HuH-7.5 (cell line): ENCODE measurements around the gene RASGRF2.

Experiments used
- DNase-seq: peaks from one replicate; pipeline ENCODE4 v3.0.0; 2011; ENCODE audit warnings: low spot score

Gene RASGRF2, protein sequence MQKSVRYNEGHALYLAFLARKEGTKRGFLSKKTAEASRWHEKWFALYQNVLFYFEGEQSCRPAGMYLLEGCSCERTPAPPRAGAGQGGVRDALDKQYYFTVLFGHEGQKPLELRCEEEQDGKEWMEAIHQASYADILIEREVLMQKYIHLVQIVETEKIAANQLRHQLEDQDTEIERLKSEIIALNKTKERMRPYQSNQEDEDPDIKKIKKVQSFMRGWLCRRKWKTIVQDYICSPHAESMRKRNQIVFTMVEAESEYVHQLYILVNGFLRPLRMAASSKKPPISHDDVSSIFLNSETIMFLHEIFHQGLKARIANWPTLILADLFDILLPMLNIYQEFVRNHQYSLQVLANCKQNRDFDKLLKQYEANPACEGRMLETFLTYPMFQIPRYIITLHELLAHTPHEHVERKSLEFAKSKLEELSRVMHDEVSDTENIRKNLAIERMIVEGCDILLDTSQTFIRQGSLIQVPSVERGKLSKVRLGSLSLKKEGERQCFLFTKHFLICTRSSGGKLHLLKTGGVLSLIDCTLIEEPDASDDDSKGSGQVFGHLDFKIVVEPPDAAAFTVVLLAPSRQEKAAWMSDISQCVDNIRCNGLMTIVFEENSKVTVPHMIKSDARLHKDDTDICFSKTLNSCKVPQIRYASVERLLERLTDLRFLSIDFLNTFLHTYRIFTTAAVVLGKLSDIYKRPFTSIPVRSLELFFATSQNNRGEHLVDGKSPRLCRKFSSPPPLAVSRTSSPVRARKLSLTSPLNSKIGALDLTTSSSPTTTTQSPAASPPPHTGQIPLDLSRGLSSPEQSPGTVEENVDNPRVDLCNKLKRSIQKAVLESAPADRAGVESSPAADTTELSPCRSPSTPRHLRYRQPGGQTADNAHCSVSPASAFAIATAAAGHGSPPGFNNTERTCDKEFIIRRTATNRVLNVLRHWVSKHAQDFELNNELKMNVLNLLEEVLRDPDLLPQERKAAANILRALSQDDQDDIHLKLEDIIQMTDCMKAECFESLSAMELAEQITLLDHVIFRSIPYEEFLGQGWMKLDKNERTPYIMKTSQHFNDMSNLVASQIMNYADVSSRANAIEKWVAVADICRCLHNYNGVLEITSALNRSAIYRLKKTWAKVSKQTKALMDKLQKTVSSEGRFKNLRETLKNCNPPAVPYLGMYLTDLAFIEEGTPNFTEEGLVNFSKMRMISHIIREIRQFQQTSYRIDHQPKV (N-terminal part only)

DNA sequence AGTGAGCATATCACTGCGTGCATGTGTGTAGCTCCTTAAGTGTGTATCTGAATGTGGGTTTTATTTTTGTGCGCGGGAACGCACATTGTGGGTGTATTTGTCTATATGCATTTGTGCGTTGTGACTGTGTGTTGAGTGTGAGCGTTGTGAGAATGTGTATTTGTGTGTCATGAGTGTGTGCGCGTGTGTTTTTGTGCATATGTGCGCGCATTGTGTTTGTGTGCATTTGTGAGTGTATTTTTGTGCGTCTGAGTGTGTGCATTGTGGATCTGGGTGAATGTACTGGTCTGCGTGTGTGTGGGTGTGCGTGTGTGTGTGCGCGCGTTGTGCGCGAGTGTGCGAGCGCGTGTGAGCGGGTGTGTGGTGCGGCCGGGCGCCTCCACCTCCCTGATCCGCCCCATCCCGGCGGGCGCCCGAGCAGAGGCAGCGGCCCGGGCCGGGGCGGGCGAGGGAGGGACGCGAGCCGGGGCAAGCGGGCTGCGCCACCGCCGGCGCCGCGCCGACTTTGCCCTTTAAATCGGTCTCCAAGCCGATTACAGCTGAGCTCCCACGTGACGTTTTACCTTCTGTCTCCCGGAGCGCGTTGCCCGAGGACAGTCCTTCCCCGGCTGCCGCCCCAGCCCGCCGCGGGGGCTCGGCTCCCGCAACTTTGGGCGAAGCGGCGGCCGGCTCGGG lies at the start of gene RASGRF2:
Gene RASGRF2, plus strand, starts transcription at position 596 of the 675 bp plus-strand sequence. CDS start 376 bp downstream, outside the sequence.
- DNase-seq = no peak

GRCh38 chr5:80912479-80912878 lies 47.7 kb upstream of the RASGRF2 start:
- DNase-seq = no peak

DNA sequence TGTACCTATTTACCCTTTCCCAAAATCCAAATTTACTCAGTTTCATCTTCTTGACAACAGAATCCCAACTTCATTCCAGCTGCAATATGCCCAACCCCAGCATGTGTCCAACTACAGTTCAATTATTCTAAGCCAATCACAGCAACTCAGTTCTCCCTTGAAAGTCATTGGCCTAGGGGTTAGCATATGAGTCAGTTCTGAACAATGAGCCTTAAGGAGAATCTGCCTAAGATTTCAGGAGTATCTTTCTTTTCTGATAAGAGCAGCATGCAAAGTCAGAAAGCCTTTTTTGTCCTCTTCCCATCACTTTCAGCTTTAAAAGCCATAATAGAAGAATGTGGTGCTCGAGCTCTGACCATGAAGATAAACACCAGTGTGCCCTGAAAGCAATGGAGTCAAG lies 44.4 kb upstream of the RASGRF2 start:
- no peak for DNase-seq

DNA sequence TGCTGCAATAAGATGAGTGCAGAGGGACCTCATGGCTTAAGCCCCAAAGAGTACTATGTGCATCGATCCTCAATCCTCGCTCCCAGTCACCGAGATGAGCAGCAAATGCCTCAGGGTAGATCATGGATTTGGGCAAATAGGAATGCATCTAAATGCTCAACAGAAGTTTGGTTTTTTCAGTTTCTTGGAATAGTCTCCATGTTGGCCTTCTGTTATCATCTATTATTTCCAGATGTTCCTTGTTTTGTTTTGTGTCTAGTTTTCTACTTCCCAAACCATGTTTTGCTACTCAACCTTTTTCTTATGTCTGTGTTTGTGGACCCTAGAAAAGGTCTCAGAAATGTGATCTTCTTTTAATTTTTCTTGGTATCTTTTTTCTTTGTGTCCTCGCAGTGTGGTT lies 43.5 kb upstream of the RASGRF2 start:
- DNase-seq = no peak

DNA sequence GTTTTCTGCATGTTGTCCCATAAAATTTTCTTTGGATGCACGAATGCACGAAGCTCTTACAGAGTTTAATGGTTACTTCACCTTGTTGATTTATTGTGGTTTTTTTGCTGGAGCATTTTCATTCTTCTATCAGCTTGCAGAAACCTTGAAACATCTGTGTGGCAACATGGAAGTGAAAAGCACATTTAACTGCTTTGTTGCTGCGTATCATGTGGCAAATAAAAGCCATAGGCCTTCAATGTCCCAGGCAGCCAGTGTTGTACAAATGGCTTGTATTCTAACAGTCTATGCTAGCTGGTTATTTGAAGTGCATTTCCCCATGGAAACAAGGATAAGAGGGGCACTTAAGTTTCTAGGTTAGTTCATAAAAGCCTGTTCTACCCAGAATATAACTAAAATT lies 42.5 kb upstream of the RASGRF2 start:
- no peak for DNase-seq

- DNase-seq = no peak
Observed at GRCh38 chr5:80919678-80920196, 40.4 kb upstream of the RASGRF2 start.

- no peak for DNase-seq
Observed at GRCh38 chr5:80920333-80920732, 39.8 kb upstream of the RASGRF2 start.

DNA sequence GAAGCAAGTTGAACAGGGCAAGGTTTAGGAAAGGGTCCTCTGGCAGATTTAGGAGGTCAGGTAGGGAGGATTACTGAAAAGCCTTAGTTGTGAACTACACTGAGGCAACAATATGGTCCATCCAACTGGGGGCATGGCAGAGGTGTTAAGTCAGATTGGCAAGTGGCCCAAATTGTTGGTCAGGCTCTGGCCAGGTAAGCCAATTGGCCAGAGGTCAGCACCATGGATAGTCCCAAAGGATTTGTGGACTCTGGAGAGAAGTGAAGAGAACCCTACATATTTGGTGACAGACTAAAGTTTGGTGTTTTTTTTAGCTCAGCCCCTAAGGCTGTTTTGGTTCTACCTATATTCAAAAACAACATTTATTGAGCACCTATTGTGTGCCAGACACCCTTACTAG lies 39.1 kb upstream of the RASGRF2 start:
- DNase-seq = no peak

GRCh38 chr5:80925931-80926330 lies 34.2 kb upstream of the RASGRF2 start:
- DNase-seq = no peak

DNA sequence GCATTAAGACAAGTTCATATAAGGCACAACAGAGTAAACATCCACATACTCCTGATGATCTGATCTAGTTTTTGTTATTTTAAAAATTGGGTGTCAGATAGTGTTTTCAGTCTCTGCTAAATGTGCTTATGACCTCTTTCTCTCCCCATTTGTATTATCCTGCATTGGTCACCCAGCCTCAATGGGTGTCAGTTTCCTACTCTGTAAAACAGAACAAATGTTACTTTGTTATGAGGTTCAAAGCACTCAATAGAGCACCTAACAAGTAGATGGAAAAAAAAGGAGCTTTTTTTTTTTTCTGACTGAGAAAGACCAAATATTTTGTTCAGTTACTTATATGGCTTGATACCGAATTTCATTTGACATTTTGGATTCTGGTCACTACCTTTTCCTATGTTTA lies 33.6 kb upstream of the RASGRF2 start:
- no peak for DNase-seq

GRCh38 chr5:80926979-80927656 lies 33.0 kb upstream of the RASGRF2 start:
- no peak for DNase-seq

DNA sequence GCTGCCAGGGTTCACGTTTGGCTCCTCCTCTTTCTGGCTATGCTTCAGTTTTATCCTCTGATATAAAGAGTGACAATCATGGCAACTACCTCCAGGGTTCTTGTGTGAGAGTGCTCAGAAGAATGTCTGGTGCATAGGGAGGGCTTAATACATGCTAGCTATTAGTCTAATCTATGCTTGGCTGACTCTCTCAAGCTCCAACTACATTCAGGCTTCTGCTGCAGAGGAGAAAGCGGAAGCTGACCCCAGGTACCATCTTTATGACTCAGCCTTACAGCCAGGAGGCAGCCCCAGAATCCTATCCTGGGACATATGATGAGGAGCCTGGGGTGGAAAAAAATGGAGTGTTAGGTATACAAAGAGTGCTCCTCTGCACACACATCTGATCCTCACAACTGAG lies 32.1 kb upstream of the RASGRF2 start:
- no peak for DNase-seq

DNA sequence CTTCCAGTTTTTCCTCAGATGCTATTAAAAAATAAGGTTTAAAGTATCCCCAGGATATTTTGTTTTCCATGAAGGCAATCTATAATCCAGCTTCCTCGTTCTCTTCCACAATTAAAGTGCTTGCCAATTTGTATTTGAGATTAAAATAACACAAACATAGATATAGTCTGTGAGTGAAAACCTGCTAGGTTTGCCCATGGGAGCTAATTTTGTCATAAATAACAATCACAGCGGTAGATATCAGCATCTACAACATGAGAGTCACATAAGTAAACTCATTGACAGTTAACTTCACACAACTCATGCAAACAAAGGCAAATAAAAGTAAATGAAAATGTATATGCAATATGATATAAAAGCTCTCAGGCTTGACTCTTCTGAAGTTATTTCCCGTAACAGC lies 29.2 kb upstream of the RASGRF2 start:
- DNase-seq = no peak

- no peak for DNase-seq
Observed at GRCh38 chr5:80931411-80931810, 28.8 kb upstream of the RASGRF2 start.

GRCh38 chr5:80933036-80933435 lies 27.1 kb upstream of the RASGRF2 start:
- no peak for DNase-seq

DNA sequence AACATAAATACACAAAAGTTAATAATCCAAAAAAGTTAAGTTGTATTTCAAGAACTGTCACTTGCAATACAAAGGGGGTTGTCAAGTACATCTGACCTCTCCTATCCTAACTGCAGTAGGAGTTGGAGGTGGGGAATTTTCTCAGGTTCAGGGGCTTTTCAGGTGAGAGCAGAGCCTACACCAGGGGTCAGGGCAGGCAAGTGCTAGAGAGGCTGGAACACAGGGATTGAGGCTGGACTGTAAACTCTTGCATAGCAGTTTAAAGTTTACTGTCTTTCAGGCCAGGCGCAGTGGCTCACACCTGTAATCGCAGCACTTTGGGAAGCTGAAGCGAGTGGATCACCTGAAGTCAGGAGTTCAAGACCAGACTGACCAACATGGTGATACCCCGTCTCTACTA lies 25.4 kb upstream of the RASGRF2 start:
- no peak for DNase-seq

- DNase-seq = no peak
Observed at GRCh38 chr5:80935811-80936385, 24.3 kb upstream of the RASGRF2 start.

DNA sequence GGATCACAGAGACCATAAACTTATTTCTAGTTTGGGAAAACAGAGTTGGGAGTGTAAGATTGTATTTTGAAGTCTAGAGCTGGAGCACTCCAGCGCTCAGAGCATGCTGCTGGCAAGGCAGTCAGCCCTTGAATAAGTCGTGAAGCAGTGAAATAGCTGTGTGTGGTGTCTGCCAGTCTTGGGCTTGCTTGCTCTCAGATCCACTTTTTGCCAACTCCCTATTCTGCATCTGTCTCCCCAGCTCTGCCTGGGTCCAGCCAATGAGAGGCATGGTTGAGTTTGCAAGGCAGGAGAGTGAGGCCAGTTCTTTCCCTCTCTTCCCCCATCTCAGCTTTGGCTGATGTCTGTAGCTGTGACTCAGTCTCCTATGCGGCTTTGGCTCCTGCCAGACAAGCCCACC lies 23.3 kb upstream of the RASGRF2 start:
- no peak for DNase-seq

GRCh38 chr5:80937584-80938356 lies 22.4 kb upstream of the RASGRF2 start:
- DNase-seq = no peak

- no peak for DNase-seq
Observed at GRCh38 chr5:80941496-80941895, 18.7 kb upstream of the RASGRF2 start.
